Measurements from ENCODE around the gene AREL1.
A peak's percentile ranks its signal among the peaks of the same experiment; 100 is the strongest.

AREL1 gene

GRCh38 chr14:74723134-74723533, 10.3 kb upstream of the AREL1 start:
- Histone ChIP-seq H3K27me3 (ENCODE audit: control insufficient read depth, insufficient read depth, low read length) (no peaks in the 10 kb centered on the region), H3K4me3 (ENCODE audit: low read depth, low read length) (no peak overlapping the region), H3K36me3 (ENCODE audit: control insufficient read depth, insufficient read depth, low read length) (no peaks in the 10 kb centered on the region), H3K9me3 (ENCODE audit: control insufficient read depth, insufficient read depth, low read length) (no peaks in the 10 kb centered on the region), H3K4me1 (ENCODE audit: control insufficient read depth, insufficient read depth, low read length) (no peaks in the 10 kb centered on the region), H3K9ac (ENCODE audit: low read depth, low read length) (no peak overlapping the region)

DNA sequence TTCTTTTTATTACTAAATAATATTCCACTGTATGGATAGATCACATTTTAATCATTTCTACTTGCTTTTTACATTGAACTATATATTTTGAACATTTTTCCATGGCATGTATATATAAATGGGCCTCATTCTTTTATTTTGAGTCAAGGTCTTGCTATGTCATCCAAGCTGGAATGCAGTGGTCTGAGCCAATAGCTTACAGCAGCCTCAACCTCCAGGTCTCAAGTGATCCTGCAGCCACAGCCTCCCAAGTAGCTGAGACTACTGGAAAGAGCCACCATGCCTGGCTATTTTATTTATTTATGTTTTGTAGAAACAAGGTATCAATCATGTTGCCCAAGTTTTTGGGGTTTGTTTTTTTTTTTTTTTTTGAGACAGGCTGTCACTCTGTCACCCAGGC, 7.6 kb upstream of the AREL1 start:
- H3K9me3 ChIP-seq (ENCODE audit: control insufficient read depth, insufficient read depth, low read length), result no peaks in the 10 kb centered on the region
- H3K4me3 ChIP-seq (ENCODE audit: low read depth, low read length), result no peak overlapping the region
- H3K4me1 ChIP-seq (ENCODE audit: control insufficient read depth, insufficient read depth, low read length), result no peaks in the 10 kb centered on the region
- H3K27me3 ChIP-seq (ENCODE audit: control insufficient read depth, insufficient read depth, low read length), result no peaks in the 10 kb centered on the region
- H3K36me3 ChIP-seq (ENCODE audit: control insufficient read depth, insufficient read depth, low read length), result peaks cover 5% of the 10 kb centered on the region
- H3K9ac ChIP-seq (ENCODE audit: low read depth, low read length), result no peak overlapping the region

- no peaks in the 10 kb centered on the region for H3K4me1 ChIP-seq (ENCODE audit: control insufficient read depth, insufficient read depth, low read length)
- H3K4me3 ChIP-seq (ENCODE audit: low read depth, low read length), result peak overlapping the region; percentile 99
- H3K9ac ChIP-seq (ENCODE audit: low read depth, low read length), result peak overlapping the region; percentile 42
- H3K36me3 ChIP-seq (ENCODE audit: control insufficient read depth, insufficient read depth, low read length), result peaks cover 5% of the 10 kb centered on the region
- H3K27me3 ChIP-seq (ENCODE audit: control insufficient read depth, insufficient read depth, low read length), result no peaks in the 10 kb centered on the region
- no peaks in the 10 kb centered on the region for H3K9me3 ChIP-seq (ENCODE audit: control insufficient read depth, insufficient read depth, low read length)
Measured at GRCh38 chr14:74713395-74713735, 485 bp upstream of the AREL1 start.

GRCh38 chr14:74711651-74712050, 1.2 kb downstream of the AREL1 start:
- H3K36me3 ChIP-seq (ENCODE audit: control insufficient read depth, insufficient read depth, low read length), result peaks cover under 1% of the 10 kb centered on the region

GRCh38 chr14:74710480-74710879, 2.4 kb downstream of the AREL1 start:
- Histone ChIP-seq H3K4me3 (ENCODE audit: low read depth, low read length) (no peak overlapping the region), H3K9me3 (ENCODE audit: control insufficient read depth, insufficient read depth, low read length) (no peaks in the 10 kb centered on the region), H3K9ac (ENCODE audit: low read depth, low read length) (no peak overlapping the region), H3K4me1 (ENCODE audit: control insufficient read depth, insufficient read depth, low read length) (no peaks in the 10 kb centered on the region), H3K27me3 (ENCODE audit: control insufficient read depth, insufficient read depth, low read length) (no peaks in the 10 kb centered on the region), H3K36me3 (ENCODE audit: control insufficient read depth, insufficient read depth, low read length) (no peaks in the 10 kb centered on the region)

More at GRCh38 chr14:74711651-74712050, 1.2 kb downstream of the AREL1 start:
- Histone ChIP-seq H3K4me1 (ENCODE audit: control insufficient read depth, insufficient read depth, low read length) (no peaks in the 10 kb centered on the region), H3K27me3 (ENCODE audit: control insufficient read depth, insufficient read depth, low read length) (no peaks in the 10 kb centered on the region), H3K9ac (ENCODE audit: low read depth, low read length) (no peak overlapping the region), H3K9me3 (ENCODE audit: control insufficient read depth, insufficient read depth, low read length) (no peaks in the 10 kb centered on the region), H3K4me3 (ENCODE audit: low read depth, low read length) (peak overlapping the region; percentile 99)

- Histone ChIP-seq H3K36me3 (ENCODE audit: control insufficient read depth, insufficient read depth, low read length) (no peaks in the 10 kb centered on the region), H3K4me3 (ENCODE audit: low read depth, low read length) (no peak overlapping the region), H3K4me1 (ENCODE audit: control insufficient read depth, insufficient read depth, low read length) (no peaks in the 10 kb centered on the region), H3K9me3 (ENCODE audit: control insufficient read depth, insufficient read depth, low read length) (no peaks in the 10 kb centered on the region), H3K27me3 (ENCODE audit: control insufficient read depth, insufficient read depth, low read length) (no peaks in the 10 kb centered on the region), H3K9ac (ENCODE audit: low read depth, low read length) (no peak overlapping the region)
Measured at GRCh38 chr14:74705613-74706500, 7.0 kb downstream of the AREL1 start.

GRCh38 chr14:74704656-74705055, 8.2 kb downstream of the AREL1 start:
- Histone ChIP-seq H3K9me3 (ENCODE audit: control insufficient read depth, insufficient read depth, low read length) (no peaks in the 10 kb centered on the region), H3K4me3 (ENCODE audit: low read depth, low read length) (no peak overlapping the region), H3K36me3 (ENCODE audit: control insufficient read depth, insufficient read depth, low read length) (no peaks in the 10 kb centered on the region), H3K4me1 (ENCODE audit: control insufficient read depth, insufficient read depth, low read length) (no peaks in the 10 kb centered on the region), H3K27me3 (ENCODE audit: control insufficient read depth, insufficient read depth, low read length) (no peaks in the 10 kb centered on the region), H3K9ac (ENCODE audit: low read depth, low read length) (no peak overlapping the region)

DNA sequence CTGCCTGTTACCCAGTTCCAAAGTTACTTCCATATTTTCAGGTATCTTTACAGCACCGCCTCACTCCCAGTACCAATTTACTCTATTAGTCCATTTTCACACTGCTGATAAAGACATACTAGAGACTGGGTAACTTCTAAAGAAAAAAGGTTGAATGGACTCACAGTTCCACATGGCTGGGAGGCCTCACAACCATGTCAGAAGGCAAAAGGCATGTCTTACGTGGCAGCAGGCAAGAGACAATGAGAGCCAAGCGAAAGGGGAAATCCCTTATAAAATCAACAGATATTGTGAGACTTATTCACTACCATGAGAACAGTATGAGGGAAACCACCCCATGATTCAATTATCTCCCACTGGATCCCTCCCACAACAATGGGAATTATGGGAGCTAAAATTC, 9.8 kb downstream of the AREL1 start:
- Histone ChIP-seq H3K4me1 (ENCODE audit: control insufficient read depth, insufficient read depth, low read length) (no peaks in the 10 kb centered on the region), H3K9me3 (ENCODE audit: control insufficient read depth, insufficient read depth, low read length) (no peaks in the 10 kb centered on the region), H3K4me3 (ENCODE audit: low read depth, low read length) (no peak overlapping the region), H3K27me3 (ENCODE audit: control insufficient read depth, insufficient read depth, low read length) (no peaks in the 10 kb centered on the region), H3K9ac (ENCODE audit: low read depth, low read length) (no peak overlapping the region), H3K36me3 (ENCODE audit: control insufficient read depth, insufficient read depth, low read length) (no peaks in the 10 kb centered on the region)

DNA sequence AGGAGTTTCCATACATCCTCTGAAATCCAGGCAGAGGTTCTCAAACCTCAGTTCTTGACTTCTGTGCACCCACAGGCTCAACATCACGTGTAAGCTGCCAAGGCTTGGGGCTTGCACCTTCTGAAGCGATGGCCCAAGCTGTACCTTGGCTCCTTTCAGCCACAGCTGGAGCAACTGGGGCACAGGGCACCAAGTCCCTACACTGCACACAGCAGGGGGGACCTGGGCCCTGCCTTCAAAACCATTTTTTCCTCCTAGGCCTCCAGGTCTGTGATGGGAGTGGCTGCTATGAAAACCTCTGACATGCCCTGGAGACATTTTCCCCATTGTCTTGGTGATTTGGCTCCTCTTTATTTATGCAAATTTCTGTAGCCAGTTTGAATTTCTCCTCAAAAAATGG, 10.6 kb downstream of the AREL1 start:
- Histone ChIP-seq H3K36me3 (ENCODE audit: control insufficient read depth, insufficient read depth, low read length) (no peaks in the 10 kb centered on the region), H3K27me3 (ENCODE audit: control insufficient read depth, insufficient read depth, low read length) (no peaks in the 10 kb centered on the region), H3K9me3 (ENCODE audit: control insufficient read depth, insufficient read depth, low read length) (no peaks in the 10 kb centered on the region), H3K4me3 (ENCODE audit: low read depth, low read length) (no peak overlapping the region), H3K4me1 (ENCODE audit: control insufficient read depth, insufficient read depth, low read length) (no peaks in the 10 kb centered on the region), H3K9ac (ENCODE audit: low read depth, low read length) (no peak overlapping the region)

DNA sequence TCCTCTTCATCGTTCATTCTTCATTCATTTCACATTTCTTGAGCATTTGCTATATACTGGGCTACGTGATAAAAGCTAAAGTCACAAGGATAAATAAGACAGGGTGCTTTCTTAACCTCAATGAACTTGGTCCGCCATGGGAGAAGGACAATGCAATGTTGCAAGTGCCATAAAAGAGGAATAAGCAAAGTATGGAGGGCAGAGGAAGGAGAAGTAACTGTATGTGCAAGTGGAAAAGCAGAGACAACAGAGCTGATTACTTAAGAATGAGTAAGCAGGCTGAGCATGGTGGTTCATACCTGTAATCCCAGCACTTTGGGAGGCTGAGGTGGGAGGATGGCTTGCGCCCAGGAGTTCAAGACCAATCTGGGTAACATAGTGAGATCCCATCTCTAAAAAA, 14.4 kb downstream of the AREL1 start:
- Histone ChIP-seq H3K9ac (ENCODE audit: low read depth, low read length) (no peak overlapping the region), H3K4me1 (ENCODE audit: control insufficient read depth, insufficient read depth, low read length) (no peaks in the 10 kb centered on the region), H3K27me3 (ENCODE audit: control insufficient read depth, insufficient read depth, low read length) (no peaks in the 10 kb centered on the region), H3K9me3 (ENCODE audit: control insufficient read depth, insufficient read depth, low read length) (no peaks in the 10 kb centered on the region), H3K36me3 (ENCODE audit: control insufficient read depth, insufficient read depth, low read length) (no peaks in the 10 kb centered on the region), H3K4me3 (ENCODE audit: low read depth, low read length) (no peak overlapping the region)

GRCh38 chr14:74697976-74698375, 14.9 kb downstream of the AREL1 start:
- no peaks in the 10 kb centered on the region for H3K27me3 ChIP-seq (ENCODE audit: control insufficient read depth, insufficient read depth, low read length)
- no peaks in the 10 kb centered on the region for H3K4me1 ChIP-seq (ENCODE audit: control insufficient read depth, insufficient read depth, low read length)
- no peak overlapping the region for H3K9ac ChIP-seq (ENCODE audit: low read depth, low read length)
- no peaks in the 10 kb centered on the region for H3K36me3 ChIP-seq (ENCODE audit: control insufficient read depth, insufficient read depth, low read length)
- H3K4me3 ChIP-seq (ENCODE audit: low read depth, low read length), result no peak overlapping the region
- H3K9me3 ChIP-seq (ENCODE audit: control insufficient read depth, insufficient read depth, low read length), result no peaks in the 10 kb centered on the region

GRCh38 chr14:74697543-74697942, 15.3 kb downstream of the AREL1 start:
- no peaks in the 10 kb centered on the region for H3K27me3 ChIP-seq (ENCODE audit: control insufficient read depth, insufficient read depth, low read length)
- no peaks in the 10 kb centered on the region for H3K36me3 ChIP-seq (ENCODE audit: control insufficient read depth, insufficient read depth, low read length)
- no peak overlapping the region for H3K9ac ChIP-seq (ENCODE audit: low read depth, low read length)
- no peak overlapping the region for H3K4me3 ChIP-seq (ENCODE audit: low read depth, low read length)
- H3K4me1 ChIP-seq (ENCODE audit: control insufficient read depth, insufficient read depth, low read length), result no peaks in the 10 kb centered on the region
- H3K9me3 ChIP-seq (ENCODE audit: control insufficient read depth, insufficient read depth, low read length), result no peaks in the 10 kb centered on the region
